NCI-H526 treated with DMSO at 0.1 percent for 48 hours (cell line): ENCODE data around the gene TINAGL1.

Experiments
- DNase-seq: peaks from one replicate; lab custom pipeline; 2025; lab: John Stamatoyannopoulos, UW

Gene TINAGL1

GRCh38 chr1:31568895-31569595, 7.3 kb upstream of the TINAGL1 start:
- DNase-seq, result no peak

- DNase-seq, result no peak
Measured at GRCh38 chr1:31569596-31570173, 6.6 kb upstream of the TINAGL1 start.

GRCh38 chr1:31570228-31570627, 6.1 kb upstream of the TINAGL1 start:
- DNase-seq, result no peak

- no peak for DNase-seq
Measured at GRCh38 chr1:31570906-31571305, 5.4 kb upstream of the TINAGL1 start.

- no peak for DNase-seq
Measured at GRCh38 chr1:31571340-31572295, 4.7 kb upstream of the TINAGL1 start.

GRCh38 chr1:31572323-31573104, 3.8 kb upstream of the TINAGL1 start:
- no peak for DNase-seq

GRCh38 chr1:31573261-31573660, 3.1 kb upstream of the TINAGL1 start:
- DNase-seq, result no peak

GRCh38 chr1:31574749-31575368, 1.5 kb upstream of the TINAGL1 start:
- no peak for DNase-seq

- DNase-seq, result no peak
Measured at GRCh38 chr1:31575369-31576140, 760 bp upstream of the TINAGL1 start.

- DNase-seq, result no peak
Measured at GRCh38 chr1:31576743-31577455, 584 bp downstream of the TINAGL1 start.

- DNase-seq, result no peak
Measured at GRCh38 chr1:31577515-31578192, 1.3 kb downstream of the TINAGL1 start.

- no peak for DNase-seq
Measured at GRCh38 chr1:31579374-31579773, 3.1 kb downstream of the TINAGL1 start.

GRCh38 chr1:31580513-31580870, 4.2 kb downstream of the TINAGL1 start:
- DNase-seq, result no peak

GRCh38 chr1:31580891-31581603, 4.7 kb downstream of the TINAGL1 start:
- no peak for DNase-seq

GRCh38 chr1:31581821-31582810, 5.8 kb downstream of the TINAGL1 start:
- DNase-seq, result no peak

- DNase-seq, result no peak
Measured at GRCh38 chr1:31583082-31583994, 7.0 kb downstream of the TINAGL1 start.
